Measurements from ENCODE around the gene PLCE1.

- TF ChIP-seq EZH2 (optimal IDR thresholded peaks at IDR 0.05; ENCODE audit: low read depth, low read length) (no peak), EZH2phosphoT487 (IDR thresholded peaks at IDR 0.05; ENCODE audit: low read length) (no peak)
Observed at GRCh38 chr10:93947055-93947454, 46.7 kb upstream of the PLCE1 start.

Data from MM.1S (cell line).